BJ (cell line): ENCODE results near the gene KDM1B. TPM values are rescaled to one million over a fixed set of nuclear protein-coding genes. Genes with fewer than 3 reads are reported as not detected.

Experiments
- CTCF ChIA-PET: fragments of 350-600 bp; formaldehyde crosslinking; extraction: SDS; loops from one replicate; lab custom pipeline; 2021; ENCODE audit warnings: antibody characterized with exemption, inconsistent platforms; lab: Yijun Ruan, JAX
- POLR2A ChIA-PET: fragments of 300-600 bp; sonication (Branson Sonifier 250); formaldehyde crosslinking; extraction: SDS; loops from one replicate; lab custom pipeline; 2021; ENCODE audit warnings: antibody characterized with exemption; lab: Charles Lee
- DNase-seq: peaks from one replicate; pipeline ENCODE4 v3.0.0-alpha.2; 2011; ENCODE audit warnings: low read depth
- H3K27me3 ChIP-seq: 2 replicates; pipeline ENCODE4 v1.6.0; 2011; ENCODE audit warnings: low read length; ENCODE audit not compliant: control insufficient read depth, insufficient read depth
- H3K36me3 ChIP-seq: 2 replicates; pipeline ENCODE4 v1.5.1; 2011; ENCODE audit warnings: low read length; ENCODE audit not compliant: control insufficient read depth, insufficient read depth
- H3K4me3 ChIP-seq: 2 replicates; pipeline ENCODE4 v1.5.1; 2011; ENCODE audit warnings: low read depth, mild to moderate bottlenecking, control low read depth, low read length
- polyA plus RNA-seq: library from polyadenylated mRNA; depleted of rRNA; stranded (reverse); fragments of >200 nt; gene quantifications from 2 replicates; pipeline ENCODE4 v1.2.3, GENCODE V29; 2011
- TF ChIP-seq, protein P1 (sequence below): IDR thresholded peaks from 2 replicates; pipeline ENCODE4 v1.5.1; 2011; ENCODE audit warnings: low read depth, mild to moderate bottlenecking, control low read depth, inconsistent platforms, low read length, moderate library complexity; ENCODE audit not compliant: insufficient read depth

The KDM1B gene
- polyA plus RNA-seq, 1 experiment = 10.3 TPM

DNA sequence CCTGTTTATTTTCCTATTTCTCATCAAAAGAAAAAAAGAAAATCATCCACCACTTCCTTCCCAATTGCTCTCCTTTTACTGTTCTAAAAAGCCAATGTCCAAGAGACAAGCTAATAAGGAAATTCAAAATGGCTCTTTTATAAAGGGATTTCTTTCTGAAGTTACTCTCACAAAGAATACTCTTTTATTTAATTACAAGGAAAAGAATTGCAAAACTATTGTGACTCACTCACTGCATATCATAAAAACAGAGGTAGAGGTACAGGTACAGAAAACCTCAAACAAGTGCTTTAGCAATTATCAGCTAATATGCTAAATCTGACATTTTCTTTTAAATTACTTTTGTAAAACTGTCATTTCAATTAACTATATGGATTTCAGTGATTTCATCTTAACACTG is 91.0 kb downstream of the KDM1B start:
- TF ChIP-seq, protein P1, sequence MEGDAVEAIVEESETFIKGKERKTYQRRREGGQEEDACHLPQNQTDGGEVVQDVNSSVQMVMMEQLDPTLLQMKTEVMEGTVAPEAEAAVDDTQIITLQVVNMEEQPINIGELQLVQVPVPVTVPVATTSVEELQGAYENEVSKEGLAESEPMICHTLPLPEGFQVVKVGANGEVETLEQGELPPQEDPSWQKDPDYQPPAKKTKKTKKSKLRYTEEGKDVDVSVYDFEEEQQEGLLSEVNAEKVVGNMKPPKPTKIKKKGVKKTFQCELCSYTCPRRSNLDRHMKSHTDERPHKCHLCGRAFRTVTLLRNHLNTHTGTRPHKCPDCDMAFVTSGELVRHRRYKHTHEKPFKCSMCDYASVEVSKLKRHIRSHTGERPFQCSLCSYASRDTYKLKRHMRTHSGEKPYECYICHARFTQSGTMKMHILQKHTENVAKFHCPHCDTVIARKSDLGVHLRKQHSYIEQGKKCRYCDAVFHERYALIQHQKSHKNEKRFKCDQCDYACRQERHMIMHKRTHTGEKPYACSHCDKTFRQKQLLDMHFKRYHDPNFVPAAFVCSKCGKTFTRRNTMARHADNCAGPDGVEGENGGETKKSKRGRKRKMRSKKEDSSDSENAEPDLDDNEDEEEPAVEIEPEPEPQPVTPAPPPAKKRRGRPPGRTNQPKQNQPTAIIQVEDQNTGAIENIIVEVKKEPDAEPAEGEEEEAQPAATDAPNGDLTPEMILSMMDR = no peak
- ChIA-PET CTCF (no interaction called here), POLR2A (no interaction called here)
- no peaks in the 10 kb centered on the region for H3K27me3 ChIP-seq
- no peak overlapping the region for H3K4me3 ChIP-seq
- no peak for DNase-seq
- H3K36me3 ChIP-seq = peaks cover 3% of the 10 kb centered on the region

DNA sequence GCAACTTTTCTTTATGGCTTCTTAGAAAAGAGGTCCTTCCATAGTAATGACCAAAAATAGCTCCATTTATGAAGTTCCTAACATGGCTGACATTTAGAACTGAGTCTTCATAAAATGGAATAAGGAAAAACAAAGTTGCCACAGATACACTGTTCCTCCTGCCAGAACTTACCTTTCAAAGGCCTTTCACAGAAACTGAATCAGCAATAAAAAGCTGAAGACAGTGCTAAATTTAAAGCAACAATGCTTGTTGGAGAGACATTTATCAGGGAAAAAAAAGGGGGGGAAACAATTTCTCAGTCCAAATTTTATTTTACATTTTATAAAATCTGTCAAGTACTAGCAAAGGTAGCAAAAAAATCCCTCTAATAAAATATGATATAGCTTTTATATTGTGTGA is 91.8 kb downstream of the KDM1B start:
- Histone ChIP-seq H3K4me3 (no peak overlapping the region), H3K36me3 (peaks cover 3% of the 10 kb centered on the region), H3K27me3 (no peaks in the 10 kb centered on the region)
- no peak for DNase-seq
- POLR2A ChIA-PET = no interaction called here
- CTCF ChIA-PET = no interaction called here
- TF ChIP-seq, protein P1 = no peak

DNA sequence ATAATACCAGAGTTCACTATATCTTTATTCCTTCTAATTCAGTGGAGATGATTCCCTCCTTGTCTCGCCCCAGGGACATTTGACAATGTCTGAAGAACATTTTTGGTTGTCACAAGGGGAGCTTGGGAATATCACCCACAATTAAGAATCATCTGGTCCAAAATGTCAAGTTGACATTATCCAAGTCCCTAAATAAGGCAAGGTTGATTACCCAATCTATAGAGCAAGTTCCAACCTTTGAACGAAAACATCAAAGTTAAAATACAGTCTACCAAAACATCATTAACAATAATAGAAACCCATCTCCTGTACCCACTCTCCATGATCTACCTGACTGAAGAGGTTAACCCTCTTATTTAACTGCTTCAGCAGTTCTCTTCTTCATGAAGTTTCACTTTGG is 93.5 kb downstream of the KDM1B start:
- no peaks in the 10 kb centered on the region for H3K27me3 ChIP-seq
- no peak overlapping the region for H3K4me3 ChIP-seq
- no peak for DNase-seq
- TF ChIP-seq, protein P1 = no peak
- CTCF ChIA-PET = no interaction called here
- POLR2A ChIA-PET = no interaction called here
- H3K36me3 ChIP-seq = peaks cover 3% of the 10 kb centered on the region

DNA sequence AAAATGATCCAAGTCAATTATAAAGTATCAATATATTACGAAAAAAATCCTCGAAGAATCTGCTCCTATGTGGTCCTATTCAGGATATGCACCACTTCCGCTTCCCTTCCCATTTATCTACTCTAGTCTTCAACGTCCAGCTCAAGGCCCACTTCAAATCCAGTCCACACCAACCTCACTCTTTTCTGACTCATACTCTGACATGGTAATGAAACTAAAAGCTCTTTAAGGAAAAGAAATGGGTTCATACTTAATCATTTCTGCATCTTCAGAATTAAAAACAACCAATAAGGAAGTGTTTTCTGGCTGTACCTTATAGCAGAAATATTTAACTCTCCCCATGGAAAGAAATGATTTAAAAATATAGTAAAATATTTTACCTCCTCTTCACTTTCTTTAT is 94.0 kb downstream of the KDM1B start:
- Histone ChIP-seq H3K36me3 (peaks cover 3% of the 10 kb centered on the region), H3K4me3 (no peak overlapping the region), H3K27me3 (no peaks in the 10 kb centered on the region)
- TF ChIP-seq, protein P1 = no peak
- ChIA-PET CTCF (no interaction called here), POLR2A (no interaction called here)
- DNase-seq = no peak

DNA sequence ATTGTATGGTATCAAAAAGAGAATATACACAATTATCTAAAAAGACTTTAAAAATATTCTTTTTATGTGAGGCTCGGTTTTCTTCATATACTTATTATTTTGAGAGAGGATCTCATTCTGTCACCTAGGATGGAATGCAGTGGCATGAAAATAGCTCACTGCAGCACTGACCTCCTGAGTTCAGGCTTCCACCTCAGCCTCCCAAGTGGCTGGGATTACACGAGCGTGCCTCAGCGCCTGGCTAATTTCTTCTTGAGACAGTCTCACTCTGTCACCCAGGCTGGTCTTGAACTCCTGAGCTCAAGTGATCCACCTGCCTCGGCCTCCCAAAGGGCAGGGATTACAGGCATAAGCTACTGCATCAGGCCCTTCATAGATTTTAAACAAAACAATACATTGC is 98.4 kb downstream of the KDM1B start:
- DNase-seq = no peak
- CTCF ChIA-PET = interaction anchor here (0.7 kb wide), 1 partner anchor 121 kb away, joined by 3 read pairs; no protein-coding TSS in a partner anchor
- POLR2A ChIA-PET = no interaction called here
- TF ChIP-seq, protein P1 = no peak
- no peaks in the 10 kb centered on the region for H3K27me3 ChIP-seq
- H3K36me3 ChIP-seq = 0 out of 2 replicates have a peak, but pooled peaks cover 2% of the 10 kb centered on the region
- H3K4me3 ChIP-seq = no peak overlapping the region
